ENCODE results near the gene RAD21L1.

DNA sequence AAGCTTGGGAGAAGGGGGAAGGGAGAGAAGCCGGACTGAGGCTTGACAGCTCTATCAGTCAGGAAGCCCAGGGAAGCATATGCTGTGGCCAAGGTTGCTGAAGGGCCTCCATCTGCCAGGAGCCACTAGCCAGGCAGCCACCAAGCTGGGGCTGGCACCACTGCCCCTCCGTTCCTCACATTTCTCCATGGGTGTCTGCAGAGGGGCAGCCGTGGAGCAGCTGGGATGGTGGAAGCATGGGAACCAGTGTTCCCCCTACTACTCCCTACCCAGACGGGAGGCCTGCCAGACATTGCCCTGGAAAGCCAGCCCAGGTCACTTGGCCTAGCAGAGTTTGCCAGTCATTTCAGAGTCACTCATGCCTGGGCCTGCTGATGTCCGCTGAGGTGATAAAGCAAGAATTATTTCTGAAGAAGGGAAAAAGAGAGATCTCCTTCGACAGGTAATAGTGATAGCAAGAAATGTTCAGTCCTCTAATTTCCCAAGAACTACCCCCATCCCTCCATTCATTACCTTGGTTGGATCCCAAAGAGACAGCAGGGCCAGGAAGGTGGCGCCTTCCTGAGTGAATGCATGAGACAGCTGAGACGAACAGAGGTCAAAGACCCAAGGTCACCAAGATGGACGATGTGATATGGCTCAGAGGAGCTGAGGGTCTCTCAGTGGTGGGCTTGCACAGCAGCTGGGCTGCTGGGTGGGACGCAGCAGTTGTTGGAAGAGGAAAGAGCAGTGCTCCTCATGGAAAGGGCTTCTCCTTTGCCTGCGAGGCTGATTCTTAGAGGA, 62.1 kb downstream of the RAD21L1 start:
- TF ChIP-seq, protein P1, sequence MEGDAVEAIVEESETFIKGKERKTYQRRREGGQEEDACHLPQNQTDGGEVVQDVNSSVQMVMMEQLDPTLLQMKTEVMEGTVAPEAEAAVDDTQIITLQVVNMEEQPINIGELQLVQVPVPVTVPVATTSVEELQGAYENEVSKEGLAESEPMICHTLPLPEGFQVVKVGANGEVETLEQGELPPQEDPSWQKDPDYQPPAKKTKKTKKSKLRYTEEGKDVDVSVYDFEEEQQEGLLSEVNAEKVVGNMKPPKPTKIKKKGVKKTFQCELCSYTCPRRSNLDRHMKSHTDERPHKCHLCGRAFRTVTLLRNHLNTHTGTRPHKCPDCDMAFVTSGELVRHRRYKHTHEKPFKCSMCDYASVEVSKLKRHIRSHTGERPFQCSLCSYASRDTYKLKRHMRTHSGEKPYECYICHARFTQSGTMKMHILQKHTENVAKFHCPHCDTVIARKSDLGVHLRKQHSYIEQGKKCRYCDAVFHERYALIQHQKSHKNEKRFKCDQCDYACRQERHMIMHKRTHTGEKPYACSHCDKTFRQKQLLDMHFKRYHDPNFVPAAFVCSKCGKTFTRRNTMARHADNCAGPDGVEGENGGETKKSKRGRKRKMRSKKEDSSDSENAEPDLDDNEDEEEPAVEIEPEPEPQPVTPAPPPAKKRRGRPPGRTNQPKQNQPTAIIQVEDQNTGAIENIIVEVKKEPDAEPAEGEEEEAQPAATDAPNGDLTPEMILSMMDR (conservative IDR thresholded peaks at IDR 0.05 in 1 of 2, IDR thresholded peaks at IDR 0.05 in 1 of 2; ENCODE audit: extremely low read depth in 1 of 2, insufficient read depth in 1 of 2, low read depth in 1 of 2, low read length in 2 of 2): no peak
- TF ChIP-seq EZH2 (IDR thresholded peaks at IDR 0.05; ENCODE audit: borderline replicate concordance, low read length): no peak

All from mammary epithelial cell (primary cell).